Astrocyte of the hippocampus (primary cell): ENCODE measurements around the gene PRR9.
"Not testable (repeated sequence)": the region's sequence is repeated elsewhere in the genome, so short reads cannot be mapped to it uniquely, and the experiment has no call there.

ENCODE experiments used
- DNase-seq: peaks from one replicate; pipeline ENCODE4 v3.0.0; 2011; ENCODE audit warnings: low read depth, low spot score

Gene PRR9

DNA sequence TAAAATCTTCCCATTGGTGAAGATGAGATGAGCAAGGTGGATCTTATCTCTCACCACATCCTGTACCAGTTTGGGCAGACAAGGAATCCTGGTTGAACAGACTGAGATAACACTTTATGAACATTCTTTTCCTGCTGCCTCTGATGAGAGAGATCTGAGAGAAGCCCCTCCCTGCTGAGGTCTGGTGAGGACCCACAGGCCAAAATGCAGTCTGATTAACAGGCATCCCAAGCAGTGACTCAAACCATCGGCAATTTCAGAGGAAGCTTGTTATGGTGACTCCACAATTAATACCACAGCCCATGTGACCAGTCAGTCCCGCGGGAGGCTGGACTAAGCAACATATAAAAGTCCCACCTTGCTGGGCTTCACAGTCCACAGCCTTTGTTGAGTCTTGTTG, at the start of gene PRR9:
TSS of gene PRR9 (plus strand) at position 373 of the 400 bp plus-strand sequence. CDS start 561 bp downstream, outside the sequence.
- no peak for DNase-seq

DNA sequence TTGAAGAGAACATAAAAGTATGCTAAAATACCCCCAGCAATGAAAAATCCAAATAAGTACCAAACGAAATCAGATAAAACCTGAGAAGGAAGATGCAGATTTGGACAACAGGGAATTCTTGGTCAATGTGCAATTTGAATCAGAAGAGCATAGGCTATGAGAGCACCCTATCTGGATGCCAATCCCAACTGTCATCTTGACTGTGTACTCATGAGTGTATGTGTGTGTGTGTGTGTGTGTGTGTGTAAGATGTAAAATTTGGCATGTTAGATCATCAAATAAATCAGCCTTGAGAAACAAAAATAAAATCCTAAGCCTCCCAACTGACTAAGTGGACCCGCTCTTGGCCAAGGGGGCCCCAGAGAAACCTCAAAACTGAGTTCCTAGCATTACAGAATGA, 48.7 kb upstream of the PRR9 start:
- DNase-seq, result no peak

DNA sequence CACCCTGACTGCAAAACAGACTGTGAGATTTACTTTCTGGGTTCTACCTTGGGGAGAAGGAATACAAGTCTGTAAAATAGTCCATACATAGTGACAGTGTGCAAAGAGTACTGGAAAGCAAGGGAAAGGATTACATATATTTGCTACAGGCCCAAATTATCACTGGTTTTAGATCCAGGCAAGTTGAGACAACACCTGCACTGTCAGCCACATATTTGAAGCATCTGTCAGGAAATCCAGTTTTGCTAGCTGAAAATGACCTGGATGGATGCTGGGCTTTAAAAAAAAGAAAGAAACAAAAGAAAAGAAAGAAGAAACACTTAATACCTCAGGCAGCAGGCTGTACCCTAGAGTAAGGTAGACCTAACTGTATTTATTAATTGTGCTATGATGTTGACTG, 42.8 kb upstream of the PRR9 start:
- DNase-seq, result no peak

DNA sequence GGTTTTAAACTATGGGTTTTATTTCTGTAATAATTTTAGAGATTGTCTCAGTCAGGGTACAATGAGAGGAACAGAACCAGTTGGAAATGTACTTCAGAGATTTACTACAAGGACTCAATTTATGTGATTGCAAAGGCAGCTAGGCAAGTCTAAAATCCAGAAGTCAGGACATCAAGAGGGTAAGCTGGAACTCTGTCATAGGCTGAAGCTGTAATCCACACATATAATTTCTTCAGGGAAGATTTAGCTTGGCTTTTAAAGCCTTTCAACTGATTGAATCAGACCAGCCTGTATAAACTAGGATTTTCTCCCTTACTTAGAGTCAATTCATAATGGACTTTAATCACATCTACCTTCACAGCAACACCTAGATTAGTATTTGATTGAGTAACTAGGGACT, 38.5 kb upstream of the PRR9 start:
- no peak for DNase-seq

GRCh38 chr1:153180556-153180955, 36.8 kb upstream of the PRR9 start:
- no peak for DNase-seq

DNA sequence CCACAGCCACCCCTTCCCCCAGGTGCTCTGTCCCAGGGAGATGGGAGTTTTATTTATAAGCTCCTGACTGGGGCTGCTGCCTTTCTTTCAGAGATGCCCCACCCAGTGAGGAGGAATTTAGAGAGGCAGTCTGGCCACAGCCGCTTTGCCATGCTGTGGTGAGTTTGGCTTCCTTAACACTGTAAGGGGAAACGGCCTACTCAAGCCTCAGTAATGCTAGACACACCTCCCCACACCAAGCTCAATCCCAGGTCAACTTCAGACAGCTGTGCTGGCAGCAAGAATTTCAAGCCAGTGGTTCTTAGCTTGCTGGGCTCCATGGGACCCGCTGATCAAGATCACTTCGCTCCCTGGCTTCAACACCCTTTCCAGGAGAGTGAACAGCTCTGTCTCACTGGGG, 29.1 kb upstream of the PRR9 start:
- DNase-seq, result not testable (repeated sequence)

DNA sequence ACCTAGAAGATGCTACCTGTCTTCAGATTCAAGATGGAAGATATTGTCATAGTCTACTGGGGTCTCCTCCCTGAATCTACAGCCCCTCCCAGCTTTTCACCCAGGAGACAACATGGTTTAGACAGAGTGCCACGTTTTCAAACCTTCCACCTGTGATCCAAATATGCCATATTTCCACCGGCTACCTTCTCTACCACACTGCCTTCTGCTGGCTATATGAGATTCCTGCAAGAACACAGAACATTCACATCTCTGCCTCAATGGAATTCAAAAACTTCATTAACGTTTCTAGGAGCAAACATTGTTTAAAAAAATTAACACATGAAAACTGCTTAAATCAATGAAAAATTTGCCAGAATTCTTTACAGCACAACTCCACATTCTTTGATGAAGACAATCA, 27.0 kb upstream of the PRR9 start:
- DNase-seq, result no peak

DNA sequence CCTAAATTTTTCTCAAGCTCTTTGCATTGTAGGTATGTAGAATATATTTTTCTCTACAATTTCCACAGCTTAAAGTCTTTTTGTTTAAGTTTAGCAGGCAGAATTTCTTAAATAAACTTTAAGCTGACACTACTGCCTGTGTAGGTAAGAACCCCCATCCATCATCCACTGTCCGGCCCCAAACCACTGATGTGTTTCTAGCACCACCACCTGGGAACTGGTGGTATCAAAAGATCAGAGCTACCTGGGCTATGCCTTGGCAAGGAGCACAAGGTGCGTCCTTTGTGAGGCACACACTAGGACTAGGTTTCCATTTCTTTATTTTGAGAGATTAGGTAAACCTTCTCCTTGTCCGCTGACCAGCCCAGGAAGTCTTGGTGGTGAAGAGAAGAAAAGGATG, 24.7 kb upstream of the PRR9 start:
- peak; percentile 4 for DNase-seq

- no peak for DNase-seq
Measured at GRCh38 chr1:153194331-153195050, 22.9 kb upstream of the PRR9 start.

DNA sequence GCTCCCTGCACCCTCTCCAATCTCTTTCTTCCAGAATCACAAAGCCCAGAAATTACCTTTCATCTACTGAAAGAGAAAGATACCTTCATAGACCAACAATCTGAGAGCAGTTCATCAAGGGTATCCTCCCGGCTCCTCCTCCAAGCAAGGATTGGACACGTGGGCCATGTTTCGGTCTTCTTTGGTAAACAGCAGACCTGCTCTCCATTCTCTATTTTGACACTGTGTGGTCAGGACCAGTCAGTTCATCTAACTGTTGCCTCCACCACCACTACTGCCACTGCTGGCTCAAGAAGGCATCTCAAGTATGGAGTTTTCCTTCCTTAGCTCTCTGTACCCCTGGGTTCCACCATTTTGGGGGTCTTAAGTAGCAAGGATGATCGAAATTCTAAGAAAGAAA, 22.2 kb upstream of the PRR9 start:
- DNase-seq, result no peak

- DNase-seq, result no peak
Measured at GRCh38 chr1:153202006-153202405, 15.4 kb upstream of the PRR9 start.

DNA sequence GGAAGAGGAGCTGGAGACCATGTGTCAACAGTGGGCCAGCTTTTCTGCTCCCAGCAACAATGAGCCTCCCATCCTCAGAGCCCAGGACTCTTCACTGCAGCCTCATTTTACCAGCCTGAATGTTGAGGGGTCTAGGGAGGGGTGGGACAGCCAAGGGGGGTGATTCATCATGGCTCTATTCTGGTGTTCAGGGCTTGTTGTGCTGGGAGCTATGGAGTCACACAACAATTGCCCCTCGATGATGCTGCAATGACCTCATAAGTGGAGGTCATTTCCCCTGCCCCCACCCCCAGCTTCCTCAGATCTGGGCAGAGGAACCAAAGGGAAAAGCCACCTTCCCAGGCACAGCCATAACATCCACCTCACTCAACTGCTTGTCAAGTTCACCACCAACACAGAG, 14.3 kb upstream of the PRR9 start, which contains the start of gene LELP1:
TSS of gene LELP1 (plus strand) at position 301 of the 400 bp plus-strand sequence. CDS start 1,278 bp downstream, outside the sequence.
- no peak for DNase-seq

DNA sequence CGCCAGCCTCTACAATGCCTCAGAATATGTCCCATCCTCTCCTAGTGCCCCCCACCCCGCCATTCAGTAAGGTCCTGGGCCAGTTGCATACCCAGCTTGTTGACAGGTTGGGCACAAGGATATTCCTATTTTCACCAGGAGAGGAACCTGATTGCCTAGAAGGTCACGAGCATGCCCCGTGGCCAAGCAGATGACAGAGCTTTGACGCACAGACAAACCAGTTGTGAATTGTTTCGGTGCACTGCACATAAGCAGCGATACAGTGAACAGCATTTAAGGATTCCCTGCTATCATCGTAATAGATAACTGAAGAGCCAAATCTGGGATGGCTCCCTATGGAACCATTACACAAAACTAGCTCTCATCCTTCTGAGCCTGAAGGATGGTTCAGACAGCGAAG, 10.8 kb upstream of the PRR9 start:
- no peak for DNase-seq

- DNase-seq, result no peak
Measured at GRCh38 chr1:153210206-153210605, 7.2 kb upstream of the PRR9 start.

DNA sequence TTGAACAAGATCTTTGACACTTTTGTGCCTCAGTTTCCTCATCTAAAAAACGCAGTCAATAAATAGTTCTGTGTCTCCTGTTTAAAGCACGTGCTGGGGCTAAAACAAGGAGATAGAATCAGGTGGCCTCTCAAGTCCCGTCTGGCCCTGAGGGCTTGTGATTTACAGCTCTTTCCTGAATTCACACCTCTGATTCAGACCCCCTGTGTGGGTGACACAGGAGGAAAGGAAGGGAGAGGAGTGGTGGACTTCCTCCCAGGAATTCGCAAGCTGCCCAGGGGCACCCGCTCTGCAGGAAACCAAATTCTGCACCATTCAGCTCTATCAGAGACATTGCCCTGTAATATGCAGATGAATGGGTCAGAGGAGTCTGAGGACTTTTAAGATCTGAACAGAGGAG, 5.2 kb upstream of the PRR9 start:
- no peak for DNase-seq

- DNase-seq, result no peak
Measured at GRCh38 chr1:153213519-153213918, 3.9 kb upstream of the PRR9 start.

DNA sequence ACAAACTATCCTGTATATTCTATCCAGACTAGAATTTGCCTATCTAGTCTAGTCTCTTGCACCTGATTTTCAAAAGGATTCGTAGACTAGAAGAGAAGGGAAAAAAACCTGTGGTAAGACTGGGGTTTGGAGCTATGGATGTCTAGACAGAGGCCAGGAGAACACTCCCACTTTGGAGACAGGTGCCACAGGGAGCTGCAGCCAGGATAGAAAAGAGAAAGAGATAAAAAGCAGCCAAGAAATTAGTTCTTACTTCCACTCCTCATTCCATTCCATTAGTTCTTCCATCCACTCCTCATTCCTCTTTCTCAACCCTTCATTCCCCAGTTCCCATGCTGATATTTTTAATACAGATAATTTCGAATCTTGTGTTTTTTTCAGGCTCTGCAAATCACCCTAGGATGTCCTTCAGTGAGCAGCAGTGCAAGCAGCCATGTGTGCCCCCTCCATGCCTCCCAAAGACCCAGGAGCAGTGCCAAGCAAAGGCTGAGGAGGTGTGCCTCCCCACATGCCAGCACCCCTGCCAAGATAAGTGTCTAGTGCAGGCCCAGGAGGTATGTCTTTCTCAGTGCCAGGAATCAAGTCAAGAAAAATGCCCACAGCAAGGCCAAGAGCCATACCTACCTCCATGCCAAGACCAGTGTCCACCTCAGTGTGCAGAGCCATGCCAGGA, 496 bp downstream of the PRR9 start:
- no peak for DNase-seq

DNA sequence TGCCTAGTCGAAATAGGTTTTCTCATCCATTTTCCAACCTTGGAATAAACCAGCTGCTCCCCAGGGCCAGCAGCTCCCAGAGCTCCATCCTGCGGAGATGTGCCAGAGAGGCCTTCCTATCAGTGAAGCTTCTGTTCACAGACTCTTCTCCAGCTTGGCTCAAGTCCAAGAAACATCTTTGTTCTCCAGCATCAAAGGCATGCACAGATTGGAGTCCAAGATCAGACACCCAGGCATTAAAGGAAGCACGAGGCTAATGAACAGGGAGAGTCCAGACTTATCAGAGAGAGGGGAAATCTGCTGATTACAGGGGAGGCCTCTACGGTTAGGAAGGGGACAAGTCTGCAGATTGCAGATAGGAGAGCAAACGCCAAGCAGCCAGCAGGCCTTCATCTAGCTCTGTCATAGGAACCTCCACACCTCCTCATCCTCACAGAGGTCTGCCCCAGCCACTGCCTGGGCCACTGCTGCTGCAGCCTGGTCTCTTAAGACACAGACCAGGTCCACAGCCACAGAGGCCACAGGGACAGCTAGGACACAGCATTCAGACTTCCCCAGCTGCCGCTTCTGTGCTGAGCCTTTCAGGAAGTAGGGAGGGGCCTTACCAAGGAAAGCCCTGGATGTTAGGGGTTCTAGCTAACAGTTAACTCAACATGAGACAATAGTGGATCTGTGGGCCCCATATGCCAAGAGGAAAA, 3.4 kb downstream of the PRR9 start:
- no peak for DNase-seq

DNA sequence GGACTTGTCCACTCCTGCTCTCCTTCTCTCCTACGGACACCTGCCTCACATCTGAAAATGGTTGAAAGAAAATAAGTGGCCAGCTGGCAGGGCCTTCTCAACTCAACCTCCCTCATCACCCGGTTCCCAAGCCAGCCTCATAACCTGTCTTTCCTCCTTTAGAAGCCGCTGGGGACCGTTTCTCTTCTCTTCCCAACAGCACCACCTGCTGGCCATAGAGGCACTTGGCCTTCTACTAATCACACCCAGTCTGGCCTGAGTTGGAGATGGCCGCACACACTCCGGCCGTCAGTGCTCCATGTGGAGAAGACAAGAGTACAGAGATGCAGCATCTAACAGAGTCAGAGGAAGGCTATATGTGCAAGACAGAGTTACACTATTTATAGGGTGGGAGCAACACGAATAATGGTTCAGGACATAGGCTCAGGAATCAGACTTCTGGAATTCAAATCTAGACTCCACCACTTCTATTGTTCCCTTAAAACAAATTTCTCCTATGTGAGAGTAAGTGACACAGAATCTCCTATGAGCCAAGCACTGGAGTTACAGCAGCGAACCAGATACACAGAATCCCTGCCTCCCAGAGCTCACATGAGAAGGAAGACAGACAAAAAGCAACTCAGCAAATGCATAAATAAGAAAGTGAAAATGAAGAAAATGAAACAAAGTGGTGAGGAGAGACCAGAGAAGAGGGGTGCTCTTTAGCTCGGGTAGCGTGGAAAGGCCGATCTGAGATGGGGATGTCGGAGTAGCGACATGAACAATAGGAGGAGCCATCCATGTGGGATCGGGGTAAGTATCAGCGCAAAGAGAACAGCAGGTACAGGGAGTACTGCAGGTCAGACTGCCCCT, 5.9 kb downstream of the PRR9 start:
- DNase-seq, result peak; percentile 65

DNA sequence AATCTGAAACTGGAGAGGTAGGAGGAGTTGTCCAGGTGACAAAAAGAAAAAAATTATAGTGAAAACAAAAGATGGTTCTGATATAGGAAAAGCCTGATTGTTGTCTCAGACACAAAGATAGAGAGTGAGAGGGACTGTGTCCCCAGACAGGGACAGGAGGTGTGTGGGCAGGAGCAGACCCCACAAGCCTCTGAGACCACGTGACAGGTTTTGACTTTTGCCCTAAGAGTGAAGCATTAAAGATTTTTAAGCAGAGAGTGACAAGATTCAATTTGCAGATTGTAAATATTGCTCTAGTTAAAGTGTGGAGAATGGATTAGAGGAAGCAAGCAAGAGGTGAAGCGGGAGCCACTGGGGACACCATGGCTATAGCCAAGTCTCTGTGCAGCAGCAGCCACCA, 10.4 kb downstream of the PRR9 start:
- no peak for DNase-seq

DNA sequence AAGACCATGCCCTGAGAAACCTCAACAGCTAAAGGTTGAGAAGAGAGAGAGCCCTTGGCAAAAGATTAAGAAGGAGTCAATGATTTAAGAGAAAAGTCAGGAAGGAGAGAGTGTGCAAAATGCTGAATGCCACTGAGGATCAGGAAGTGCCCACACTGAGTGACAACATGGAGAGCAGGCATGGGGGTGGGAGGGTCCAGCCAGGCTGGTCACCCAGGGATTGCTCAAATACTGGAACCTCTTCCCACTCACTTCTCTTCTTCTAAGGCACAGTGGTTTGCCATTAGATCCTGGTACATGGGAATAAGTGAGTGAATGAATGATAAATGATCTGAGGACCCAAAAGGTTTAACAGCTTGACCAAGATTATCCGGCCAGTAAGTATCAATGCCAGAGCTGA, 11.1 kb downstream of the PRR9 start:
- DNase-seq, result no peak
